Panc1 (cell line): ENCODE data around the gene HHIP. TPM values are rescaled to one million over a fixed set of nuclear protein-coding genes. Genes with fewer than 3 reads are reported as not detected.

Experiments
- ATAC-seq: fragments of 200-7000 bp; cut with Tn5 transposase; 2 replicates; pipeline ENCODE4 v1.9.1; 2020; ENCODE audit warnings: mild to moderate bottlenecking, moderate library complexity
- BruUV-seq: library from RNA; stranded (reverse); fragments of 400-500 nt; replicated peaks from 2 replicates; lab custom pipeline; 2021; lab: Mats Ljungman, UMichigan
- CTCF ChIA-PET: fragments of 300-600 bp; sonication (Branson Sonifier 250); formaldehyde crosslinking; loops from one replicate; lab custom pipeline; 2022; ENCODE audit warnings: antibody characterized with exemption; lab: Charles Lee
- POLR2A ChIA-PET: fragments of 300-600 bp; sonication (Branson Sonifier 250); formaldehyde crosslinking; loops from one replicate; lab custom pipeline; 2022; ENCODE audit warnings: antibody characterized with exemption; lab: Charles Lee
- DNase-seq: peaks from one replicate; pipeline ENCODE4 v3.0.0-alpha.2; 2010; ENCODE audit warnings: low read depth, low spot score
- H3K27ac ChIP-seq: 2 replicates; pipeline ENCODE4 v1.5.1; 2011; ENCODE audit warnings: mild to moderate bottlenecking, low read length, inconsistent platforms
- H3K27me3 ChIP-seq: fragments of 200-500 bp; sonication (Bioruptor generic); 2 replicates; pipeline ENCODE4 v1.6.0; 2014; ENCODE audit warnings: low read length, inconsistent platforms; ENCODE audit not compliant: control insufficient read depth, insufficient read depth
- H3K36me3 ChIP-seq: fragments of 200-500 bp; sonication (Bioruptor generic); 2 replicates; pipeline ENCODE4 v1.5.1; 2014; ENCODE audit warnings: inconsistent platforms, mild to moderate bottlenecking, low read length, moderate library complexity; ENCODE audit not compliant: control insufficient read depth, insufficient read depth
- H3K4me1 ChIP-seq: 2 replicates; pipeline ENCODE4 v1.5.1; 2011; ENCODE audit warnings: inconsistent platforms, mild to moderate bottlenecking, low read length, moderate library complexity; ENCODE audit not compliant: control insufficient read depth, insufficient read depth
- H3K4me3 ChIP-seq, 2 experiments: 2 replicates each; pipeline ENCODE4 v1.5.1; 2011 to 2012; ENCODE audit warnings: low read depth in 2 of 2, low read length in 2 of 2, mild to moderate bottlenecking in 2 of 2, inconsistent platforms in 1 of 2, moderate library complexity in 1 of 2
- H3K9me3 ChIP-seq: fragments of 200-500 bp; sonication (Bioruptor generic); 2 replicates; pipeline ENCODE4 v1.5.1; 2014; ENCODE audit warnings: low read depth, mild to moderate bottlenecking, inconsistent platforms, low read length, moderate library complexity; ENCODE audit not compliant: control insufficient read depth, insufficient read depth
- POLR2AphosphoS5 ChIP-seq: IDR thresholded peaks from 2 replicates; pipeline ENCODE4 v1.6.1; 2012; ENCODE audit warnings: mild to moderate bottlenecking, low read depth, low read length, moderate library complexity
- SIN3A ChIP-seq: IDR thresholded peaks from 2 replicates; pipeline ENCODE4 v1.6.1; 2012; ENCODE audit warnings: low read depth, mild to moderate bottlenecking, low read length, moderate library complexity, borderline replicate concordance; ENCODE audit not compliant: insufficient read depth
- TCF7L2 ChIP-seq: IDR thresholded peaks from 2 replicates; pipeline ENCODE4 v1.6.1; 2011; ENCODE audit warnings: mild to moderate bottlenecking, low read depth, low read length, inconsistent platforms
- in situ Hi-C: cut with HindIII; loops from 2 replicates; pipeline ENCODE4 v1.10.0; 2016; ENCODE audit warnings: low sequenced_read_pairs, low pct_unique_long_range_greater_than_20kb
- intact Hi-C: fragments of 100-400 bp; cut with micrococcal nuclease; formaldehyde crosslinking; loops from one replicate; pipeline ENCODE4 v1.10.0; 2022; ENCODE audit not compliant: unreplicated experiment
- total RNA-seq: library from RNA; stranded (reverse); gene quantifications from one replicate; pipeline ENCODE4 v1.2.1, GENCODE V29; 2021; ENCODE audit not compliant: unreplicated experiment
- TF ChIP-seq, protein P1 (sequence below), 2 experiments: IDR thresholded peaks; 2 replicates each; pipeline ENCODE4 v1.6.1; 2011 to 2012; ENCODE audit warnings: low read depth in 2 of 2, control low read depth in 1 of 2, low read length in 1 of 2, mild to moderate bottlenecking in 1 of 2, moderate library complexity in 1 of 2; ENCODE audit not compliant: insufficient read depth in 1 of 2
- TF ChIP-seq, protein P2 (sequence below): fragments of 450-650 bp; IDR thresholded peaks from 2 replicates; pipeline ENCODE4 v1.5.1; 2017; ENCODE audit warnings: mild to moderate bottlenecking

Gene HHIP
- total RNA-seq, 1 experiment from 2014 or later: 0.08 TPM

DNA sequence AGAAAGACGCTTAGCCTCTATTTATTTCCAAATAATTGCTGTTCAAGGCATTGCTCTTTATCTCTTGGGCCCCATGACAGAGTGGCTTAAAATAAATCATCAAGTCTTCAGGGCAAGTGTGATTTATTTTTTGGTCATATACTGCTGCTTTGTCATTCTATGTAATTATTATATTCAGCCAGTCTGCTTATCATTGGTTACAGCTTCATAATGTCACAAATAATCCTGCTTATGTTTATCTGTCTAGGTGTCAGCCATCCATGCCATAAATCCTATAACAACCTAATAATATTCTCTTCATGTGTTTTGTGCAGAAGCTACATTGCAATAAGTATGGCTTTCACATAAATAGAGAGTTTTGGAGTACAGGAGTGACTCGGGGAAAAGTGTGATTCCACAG lies 41.0 kb downstream of the HHIP start:
- ChIA-PET POLR2A (no interaction called here), CTCF (no interaction called here)
- no TSS peak for BruUV-seq
- in situ Hi-C loops: no loop called here
- DNase-seq (no peak), ATAC-seq (no peak)
- Histone ChIP-seq H3K4me1 (no peaks in the 10 kb centered on the region), H3K36me3 (no peaks in the 10 kb centered on the region), H3K4me3 (no peak overlapping the region), H3K9me3 (no peaks in the 10 kb centered on the region), H3K27ac (no peak overlapping the region), H3K27me3 (no peaks in the 10 kb centered on the region)
- no peak for TF ChIP-seq POLR2AphosphoS5
- TF ChIP-seq, protein P1, sequence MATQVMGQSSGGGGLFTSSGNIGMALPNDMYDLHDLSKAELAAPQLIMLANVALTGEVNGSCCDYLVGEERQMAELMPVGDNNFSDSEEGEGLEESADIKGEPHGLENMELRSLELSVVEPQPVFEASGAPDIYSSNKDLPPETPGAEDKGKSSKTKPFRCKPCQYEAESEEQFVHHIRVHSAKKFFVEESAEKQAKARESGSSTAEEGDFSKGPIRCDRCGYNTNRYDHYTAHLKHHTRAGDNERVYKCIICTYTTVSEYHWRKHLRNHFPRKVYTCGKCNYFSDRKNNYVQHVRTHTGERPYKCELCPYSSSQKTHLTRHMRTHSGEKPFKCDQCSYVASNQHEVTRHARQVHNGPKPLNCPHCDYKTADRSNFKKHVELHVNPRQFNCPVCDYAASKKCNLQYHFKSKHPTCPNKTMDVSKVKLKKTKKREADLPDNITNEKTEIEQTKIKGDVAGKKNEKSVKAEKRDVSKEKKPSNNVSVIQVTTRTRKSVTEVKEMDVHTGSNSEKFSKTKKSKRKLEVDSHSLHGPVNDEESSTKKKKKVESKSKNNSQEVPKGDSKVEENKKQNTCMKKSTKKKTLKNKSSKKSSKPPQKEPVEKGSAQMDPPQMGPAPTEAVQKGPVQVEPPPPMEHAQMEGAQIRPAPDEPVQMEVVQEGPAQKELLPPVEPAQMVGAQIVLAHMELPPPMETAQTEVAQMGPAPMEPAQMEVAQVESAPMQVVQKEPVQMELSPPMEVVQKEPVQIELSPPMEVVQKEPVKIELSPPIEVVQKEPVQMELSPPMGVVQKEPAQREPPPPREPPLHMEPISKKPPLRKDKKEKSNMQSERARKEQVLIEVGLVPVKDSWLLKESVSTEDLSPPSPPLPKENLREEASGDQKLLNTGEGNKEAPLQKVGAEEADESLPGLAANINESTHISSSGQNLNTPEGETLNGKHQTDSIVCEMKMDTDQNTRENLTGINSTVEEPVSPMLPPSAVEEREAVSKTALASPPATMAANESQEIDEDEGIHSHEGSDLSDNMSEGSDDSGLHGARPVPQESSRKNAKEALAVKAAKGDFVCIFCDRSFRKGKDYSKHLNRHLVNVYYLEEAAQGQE (IDR thresholded peaks at IDR 0.05; ENCODE audit: insufficient read depth in 1 of 2, low read depth in 2 of 2, low read length in 1 of 2): no peak
- TF ChIP-seq TCF7L2: no peak
- TF ChIP-seq, protein P2, sequence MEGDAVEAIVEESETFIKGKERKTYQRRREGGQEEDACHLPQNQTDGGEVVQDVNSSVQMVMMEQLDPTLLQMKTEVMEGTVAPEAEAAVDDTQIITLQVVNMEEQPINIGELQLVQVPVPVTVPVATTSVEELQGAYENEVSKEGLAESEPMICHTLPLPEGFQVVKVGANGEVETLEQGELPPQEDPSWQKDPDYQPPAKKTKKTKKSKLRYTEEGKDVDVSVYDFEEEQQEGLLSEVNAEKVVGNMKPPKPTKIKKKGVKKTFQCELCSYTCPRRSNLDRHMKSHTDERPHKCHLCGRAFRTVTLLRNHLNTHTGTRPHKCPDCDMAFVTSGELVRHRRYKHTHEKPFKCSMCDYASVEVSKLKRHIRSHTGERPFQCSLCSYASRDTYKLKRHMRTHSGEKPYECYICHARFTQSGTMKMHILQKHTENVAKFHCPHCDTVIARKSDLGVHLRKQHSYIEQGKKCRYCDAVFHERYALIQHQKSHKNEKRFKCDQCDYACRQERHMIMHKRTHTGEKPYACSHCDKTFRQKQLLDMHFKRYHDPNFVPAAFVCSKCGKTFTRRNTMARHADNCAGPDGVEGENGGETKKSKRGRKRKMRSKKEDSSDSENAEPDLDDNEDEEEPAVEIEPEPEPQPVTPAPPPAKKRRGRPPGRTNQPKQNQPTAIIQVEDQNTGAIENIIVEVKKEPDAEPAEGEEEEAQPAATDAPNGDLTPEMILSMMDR: no peak
- TF ChIP-seq SIN3A: no peak
- intact Hi-C loops: no loop called here

DNA sequence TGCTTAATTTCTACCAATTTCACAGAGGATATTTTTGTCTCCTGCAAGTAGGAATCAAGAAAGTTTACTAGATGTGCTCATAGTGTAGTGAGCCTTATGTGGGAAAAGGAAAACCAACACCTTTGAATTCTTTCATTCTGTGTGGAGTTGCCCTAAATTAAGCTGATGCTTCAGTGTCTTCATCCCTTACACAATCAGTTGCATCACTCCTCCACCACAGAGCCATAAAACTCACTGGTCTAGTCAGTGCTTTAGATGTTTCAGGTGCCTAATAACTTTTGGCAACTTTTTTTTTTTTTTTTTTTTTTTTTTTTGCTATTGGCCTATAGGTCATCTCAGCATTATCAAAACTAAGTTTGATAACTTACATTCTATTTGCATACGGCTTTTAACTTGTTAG lies 41.5 kb downstream of the HHIP start:
- no peak for DNase-seq
- TF ChIP-seq, protein P1 (IDR thresholded peaks at IDR 0.05; ENCODE audit: insufficient read depth in 1 of 2, low read depth in 2 of 2, low read length in 1 of 2): no peak
- Histone ChIP-seq H3K4me1 (no peaks in the 10 kb centered on the region), H3K36me3 (no peaks in the 10 kb centered on the region), H3K4me3 (no peak overlapping the region), H3K27ac (no peak overlapping the region), H3K27me3 (no peaks in the 10 kb centered on the region), H3K9me3 (no peaks in the 10 kb centered on the region)
- BruUV-seq: no TSS peak
- no peak for ATAC-seq
- ChIA-PET CTCF (no interaction called here), POLR2A (no interaction called here)
- intact Hi-C loops (no loop called here), in situ Hi-C loops (no loop called here)
